GM06990 (cell line): Measurements from ENCODE around the gene ASTL.

ENCODE experiments used
- DNase-seq: peaks from one replicate; pipeline ENCODE4 v3.0.0-alpha.2; 2011; ENCODE audit not compliant: insufficient read length; ENCODE audit errors: extremely low read depth
- H3K27me3 ChIP-seq: replicated peaks from 2 replicates; pipeline ENCODE4 v1.6.0; 2011; ENCODE audit warnings: low read length; ENCODE audit not compliant: control insufficient read depth, insufficient read depth
- H3K36me3 ChIP-seq: 2 replicates; pipeline ENCODE4 v1.5.1; 2011; ENCODE audit warnings: low read length; ENCODE audit not compliant: control insufficient read depth, insufficient read depth
- H3K4me3 ChIP-seq: replicated peaks from 2 replicates; pipeline ENCODE4 v1.5.1; 2011; ENCODE audit warnings: low read depth, mild to moderate bottlenecking, control low read depth, low read length
- CTCF ChIP-seq: IDR thresholded peaks from 2 replicates; pipeline ENCODE4 v1.5.1; 2011; ENCODE audit warnings: low read length, control low read depth, mild to moderate bottlenecking, inconsistent platforms; ENCODE audit not compliant: insufficient read depth, poor library complexity, severe bottlenecking

ASTL gene

DNA sequence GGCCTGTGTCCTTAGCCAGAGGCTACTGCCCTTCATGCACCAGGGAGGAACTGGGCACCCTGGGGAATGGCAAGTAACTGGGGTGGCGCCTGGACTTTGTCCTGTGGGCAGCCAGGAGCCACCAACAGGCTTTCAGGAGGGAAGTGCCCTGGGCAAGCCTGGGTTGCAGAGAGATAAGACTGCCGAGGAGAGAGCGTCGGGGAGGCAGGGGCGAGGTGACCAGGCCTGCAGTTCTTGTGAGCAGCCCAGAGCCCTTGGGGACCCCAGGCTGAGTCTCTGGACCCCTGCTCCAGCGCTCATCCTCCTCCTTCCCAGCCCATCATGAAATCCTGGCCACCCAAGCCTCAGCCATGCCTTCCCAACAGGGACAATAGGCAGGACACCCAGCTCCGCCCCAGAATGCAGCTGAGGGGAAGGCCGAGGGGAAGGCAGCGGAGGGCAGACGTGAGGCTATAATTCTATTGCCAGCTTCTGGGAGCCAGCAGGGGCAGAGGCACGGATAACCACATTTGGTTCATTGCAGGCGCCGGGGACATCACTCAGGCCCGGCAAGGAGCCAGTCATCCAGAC, 47.1 kb downstream of the ASTL start:
- no peak for DNase-seq
- no peaks in the 10 kb centered on the region for H3K36me3 ChIP-seq
- H3K27me3 ChIP-seq: no peaks in the 10 kb centered on the region; the same call in 1 of the 2 replicates
- H3K4me3 ChIP-seq: no peak overlapping the region
- no peak for TF ChIP-seq CTCF

GRCh38 chr2:96090196-96090926, 47.9 kb downstream of the ASTL start:
- no peak for TF ChIP-seq CTCF
- DNase-seq: no peak
- H3K36me3 ChIP-seq: no peaks in the 10 kb centered on the region
- H3K4me3 ChIP-seq: no peak overlapping the region
- no peaks in the 10 kb centered on the region; the same call in 1 of the 2 replicates for H3K27me3 ChIP-seq

- no peak for DNase-seq
- Histone ChIP-seq H3K36me3 (no peaks in the 10 kb centered on the region), H3K4me3 (no peak overlapping the region), H3K27me3 (no peaks in the 10 kb centered on the region; the same call in 1 of the 2 replicates)
- TF ChIP-seq CTCF: no peak
Measured at GRCh38 chr2:96089356-96090195, 48.7 kb downstream of the ASTL start.

DNA sequence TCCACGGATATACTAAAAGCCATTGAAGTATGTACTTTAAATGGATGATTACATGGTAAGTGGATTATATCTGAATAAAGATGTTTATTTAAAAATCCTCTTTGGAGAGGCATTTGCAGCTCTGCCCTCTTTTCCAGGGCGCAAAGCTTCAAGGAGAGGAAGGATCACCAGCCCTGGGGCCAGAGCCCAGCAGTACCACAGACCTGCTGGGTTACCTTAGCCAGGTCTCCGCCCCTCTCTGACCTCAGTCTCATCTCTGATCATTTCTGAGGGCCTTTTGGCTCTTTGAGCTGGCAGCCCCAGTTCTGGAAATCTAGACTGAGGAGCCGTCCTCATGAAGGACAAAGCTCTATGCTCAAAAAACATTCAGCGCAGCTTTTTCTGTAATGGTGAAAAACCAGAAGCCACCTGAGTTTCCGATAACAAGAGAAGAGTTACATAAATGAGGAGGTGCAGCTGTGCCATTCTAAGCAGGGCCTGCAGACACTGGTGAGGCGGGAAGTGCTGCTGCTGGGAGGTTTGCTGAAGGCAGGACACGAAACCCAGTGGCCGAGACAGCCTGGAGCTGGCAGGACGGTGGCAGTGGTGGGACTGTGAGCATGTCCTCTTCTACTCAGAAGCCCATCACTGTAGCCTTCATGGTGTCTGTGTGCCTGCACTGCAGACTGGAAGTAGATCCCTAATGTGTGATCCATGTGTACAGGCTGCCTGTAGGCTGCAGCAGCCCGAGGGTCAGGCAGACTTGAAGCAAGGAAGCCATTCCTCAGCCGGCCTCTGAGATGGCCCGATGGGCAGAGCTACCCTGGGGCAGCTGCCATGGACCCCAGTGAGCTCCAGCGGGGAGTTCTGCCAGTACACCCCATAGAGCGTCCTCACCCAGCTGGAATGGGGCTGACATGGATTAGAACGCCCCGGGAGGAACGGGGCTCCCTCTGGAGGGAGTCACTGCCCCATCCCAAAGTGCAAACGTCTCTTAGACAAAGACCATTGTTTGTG, 49.7 kb downstream of the ASTL start:
- DNase-seq: no peak
- Histone ChIP-seq H3K4me3 (no peak overlapping the region), H3K27me3 (no peaks in the 10 kb centered on the region; the same call in 1 of the 2 replicates), H3K36me3 (no peaks in the 10 kb centered on the region)
- no peak for TF ChIP-seq CTCF

- Histone ChIP-seq H3K27me3 (no peaks in the 10 kb centered on the region; the same call in 1 of the 2 replicates), H3K36me3 (no peaks in the 10 kb centered on the region), H3K4me3 (no peak overlapping the region)
- TF ChIP-seq CTCF: no peak
- DNase-seq: no peak
Measured at GRCh38 chr2:96087130-96087529, 51.2 kb downstream of the ASTL start.
